Stomach (tissue), 9 donors: ENCODE data around the gene DRAP1. TPM values are rescaled to one million over a fixed set of nuclear protein-coding genes. Genes with fewer than 3 reads are reported as not detected.

Experiments
- DNase-seq, 2 donors: peaks; one replicate each; pipeline versions ENCODE4 v3.0.0 to v3.0.0-alpha.2; 2013 to 2019
- H3K27ac ChIP-seq, 5 donors: fragments of 200-600 bp in 4 of 5; sonication (generic) in 4 of 5; one replicate each; pipeline ENCODE4 v1.5.1; 2013 to 2019; ENCODE audit warnings: mild to moderate bottlenecking in 1 of 5, moderate library complexity in 1 of 5
- H3K27me3 ChIP-seq, 3 donors: fragments of 200-600 bp; sonication (generic); one replicate each; pipeline ENCODE4 v1.5.1; 2017 to 2019; ENCODE audit warnings: mixed run types in 1 of 3
- H3K36me3 ChIP-seq, 4 donors: fragments of 200-600 bp; sonication (generic); 1 replicate in 3 of 4; 2 replicates in 1 of 4; pipeline ENCODE4 v1.5.1; 2016 to 2019
- H3K4me1 ChIP-seq, 4 donors: fragments of 200-600 bp; sonication (generic); one replicate each; pipeline ENCODE4 v1.5.1; 2016 to 2019
- H3K4me3 ChIP-seq, 4 donors: fragments of 200-600 bp; sonication (generic) in 3 of 4; one replicate each; pipeline ENCODE4 v1.5.1; 2016 to 2019; ENCODE audit warnings: mild to moderate bottlenecking in 1 of 4
- H3K9me3 ChIP-seq, 4 donors: fragments of 200-600 bp; sonication (generic); one replicate each; pipeline ENCODE4 v1.5.1; 2016 to 2019
- CTCF ChIP-seq, 7 experiments: fragments of 450-650 bp in 4 of 7; fragments of 200-600 bp in 3 of 7; sonication (generic) in 3 of 7; IDR thresholded peaks; one replicate each; pipeline ENCODE4 v1.5.1; 2016 to 2019; ENCODE audit warnings: antibody characterized with exemption in 7 of 7, control low read depth in 2 of 7, mild to moderate bottlenecking in 1 of 7
- EP300 ChIP-seq: sonication (generic); formaldehyde crosslinking; IDR thresholded peaks from one replicate; pipeline ENCODE4 v1.6.1; 2017; ENCODE audit warnings: antibody characterized with exemption
- POLR2A ChIP-seq, 4 donors: fragments of 450-650 bp; IDR thresholded peaks; one replicate each; pipeline ENCODE4 v1.6.1; 2016; ENCODE audit warnings: antibody characterized with exemption in 4 of 4, control low read depth in 2 of 4, mild to moderate bottlenecking in 1 of 4, moderate library complexity in 1 of 4
- POLR2AphosphoS5 ChIP-seq, 3 donors: sonication (generic); formaldehyde crosslinking; IDR thresholded peaks; one replicate each; pipeline ENCODE4 v1.6.1; 2016; ENCODE audit warnings: antibody characterized with exemption in 3 of 3
- WGBS, 5 donors: extraction: QIAGEN DNeasy Blood & Tissue Kit in 3 of 5; methylation state at CpG; one replicate each; pipeline versions ENCODE4 v1.1.5 to v1.1.7; 2013 to 2018; 5-methylcytosine and 5-hydroxymethylcytosine counted together
- intact Hi-C: fragments of 100-400 bp; cut with DNase I; formaldehyde crosslinking; loops from one replicate; pipeline ENCODE4 v1.15.1; 2023; ENCODE audit warnings: low total_unique reads
- polyA plus RNA-seq, 3 donors: library from polyadenylated mRNA; stranded (reverse); fragments of 200-250 nt; gene quantifications; one replicate each; pipeline ENCODE4 v1.2.3, GENCODE V29; 2013
- total RNA-seq, 5 donors: library from RNA; depleted of rRNA; stranded (reverse); fragments of >200 nt; gene quantifications; one replicate each; pipeline versions ENCODE4 v1.1.0 to v1.2.3, GENCODE V29; 2014 to 2016
- donor health status: healthy with polysubstance abuse.
- donor health status: Bipolar disorder and iron deficiency.
- donor health status: healthy.

The DRAP1 gene
- total and polyA plus RNA-seq, 8 donors, result 13.3 to 133 (median 64.0) TPM

- intact Hi-C loops, result no loop called here
- no peak for DNase-seq
- no peak for TF ChIP-seq CTCF (IDR thresholded peaks at IDR 0.05)
- TF ChIP-seq POLR2AphosphoS5 (IDR thresholded peaks at IDR 0.05), result no peak
- no peak for TF ChIP-seq POLR2A (IDR thresholded peaks at IDR 0.05)
- no peak for TF ChIP-seq EP300
- H3K4me1 ChIP-seq, result peaks cover 48 to 60% (median 56%) of the 10 kb centered on the region in 4 donors
- H3K36me3 ChIP-seq, result peaks cover 3 to 26% (median 17%) of the 10 kb centered on the region in 4 donors
- H3K27me3 ChIP-seq, result no peaks in the 10 kb centered on the region
- H3K27ac ChIP-seq, result peak overlapping the region; percentile 85 to 98 (median 97)
- peak overlapping the region; percentile 80 to 98 (median 95) for H3K4me3 ChIP-seq
- H3K9me3 ChIP-seq, result no peaks in the 10 kb centered on the region
- WGBS, 5 donors, result 69 to 81% (median 78%) methylated on average over 25 to 35 of the region's 35 CpGs
Observed at GRCh38 chr11:65917434-65918210, 1.6 kb upstream of the DRAP1 start.

- peak in 1 of 2 donors; percentile 33 for DNase-seq
- peak in 2 of 3 donors; percentile 12 to 64 for TF ChIP-seq POLR2AphosphoS5 (IDR thresholded peaks at IDR 0.05)
- no peak for TF ChIP-seq POLR2A (IDR thresholded peaks at IDR 0.05)
- Histone ChIP-seq H3K27me3 (no peaks in the 10 kb centered on the region), H3K27ac (peak within 1 kb of the TSS; percentile 89 to 98 (median 97)), H3K9me3 (no peaks in the 10 kb centered on the region), H3K4me1 (peaks cover 48 to 58% (median 55%) of the 10 kb centered on the region in 4 donors), H3K4me3 (peak within 1 kb of the TSS; percentile 94 to 98 (median 96)), H3K36me3 (peaks cover 11 to 34% (median 26%) of the 10 kb centered on the region in 4 donors)
- intact Hi-C loops, result no loop called here
- WGBS, 5 donors, result 4 to 33% (median 6%) methylated on average over 6 to 77 of the region's 77 CpGs
Observed at GRCh38 chr11:65918211-65919140, 750 bp upstream of the DRAP1 start, which contains the start of gene C11orf68. C11orf68 (minus strand) TSS chr11:65919062; CDS start chr11:65919031, 31 bp downstream.

GRCh38 chr11:65919573-65920371, 546 bp downstream of the DRAP1 start:
- H3K27ac ChIP-seq, result peak overlapping the region; percentile 89 to 98 (median 97)
- DNase-seq, result peak; percentile 40 to 73
- no peak for TF ChIP-seq POLR2AphosphoS5 (IDR thresholded peaks at IDR 0.05)
- TF ChIP-seq POLR2A (IDR thresholded peaks at IDR 0.05), result no peak
- TF ChIP-seq CTCF (IDR thresholded peaks at IDR 0.05), result no peak
- TF ChIP-seq EP300, result no peak
- peaks cover 11 to 43% (median 30%) of the 10 kb centered on the region in 4 donors for H3K36me3 ChIP-seq
- H3K4me3 ChIP-seq, result peak overlapping the region; percentile 82 to 98 (median 95)
- 0 to 1% (median 0%) methylated on average over 22 to 60 of the region's 60 CpGs for WGBS, 5 donors
- intact Hi-C loops, result no loop called here
- H3K4me1 ChIP-seq, result peaks cover 46 to 58% (median 53%) of the 10 kb centered on the region in 4 donors
- no peaks in the 10 kb centered on the region for H3K27me3 ChIP-seq
- H3K9me3 ChIP-seq, result no peaks in the 10 kb centered on the region

- H3K36me3 ChIP-seq, result peaks cover 11 to 47% (median 30%) of the 10 kb centered on the region in 4 donors
- 59 to 72% (median 67%) methylated on average over 14 to 15 of the region's 15 CpGs for WGBS, 5 donors
- intact Hi-C loops, result no loop called here
Observed at GRCh38 chr11:65920372-65920802, 1.2 kb downstream of the DRAP1 start.

More at GRCh38 chr11:65920372-65920802, 1.2 kb downstream of the DRAP1 start:
- no peaks in the 10 kb centered on the region for H3K27me3 ChIP-seq
- no peaks in the 10 kb centered on the region for H3K9me3 ChIP-seq
- H3K4me1 ChIP-seq, result peaks cover 39 to 54% (median 46%) of the 10 kb centered on the region in 4 donors
- TF ChIP-seq EP300, result no peak
- no peak for TF ChIP-seq POLR2AphosphoS5 (IDR thresholded peaks at IDR 0.05)
- no peak for TF ChIP-seq CTCF (IDR thresholded peaks at IDR 0.05)
- TF ChIP-seq POLR2A (IDR thresholded peaks at IDR 0.05), result no peak
- H3K27ac ChIP-seq, result peak overlapping the region in 4 of 5 donors; percentile 93 to 98 (median 97)
- DNase-seq, result no peak
- peak overlapping the region; percentile 82 to 98 (median 95) for H3K4me3 ChIP-seq
